Endothelial cell of umbilical vein (primary cell): ENCODE data around the gene PRKCZ. TPM values are rescaled to one million over a fixed set of nuclear protein-coding genes. Genes with fewer than 3 reads are reported as not detected.

ENCODE experiments used
- BruUV-seq: library from RNA; stranded (reverse); fragments of 400-500 nt; replicated peaks from 2 replicates; lab custom pipeline; 2021; lab: Mats Ljungman, UMichigan
- CTCF ChIA-PET: fragments of 300-600, 350-600 bp; sonication (Branson Sonifier 250); formaldehyde crosslinking; loops from one replicate; lab custom pipeline; 2021; ENCODE audit warnings: antibody characterized with exemption, inconsistent platforms; lab: Charles Lee
- POLR2A ChIA-PET: fragments of 300-600, 350-600 bp; sonication (Branson Sonifier 250); formaldehyde crosslinking; loops from one replicate; lab custom pipeline; 2021; ENCODE audit warnings: antibody characterized with exemption, inconsistent platforms; lab: Charles Lee
- DNase-seq: peaks from one replicate; pipeline ENCODE4 v3.0.0-alpha.2; 2011; ENCODE audit warnings: low read depth, low spot score
- FAIRE-seq: peaks from 2 replicates; lab custom pipeline; 2011; peaks lifted over from hg19 to GRCh38; lab: Jason Lieb, UNC
- H2AFZ ChIP-seq: 2 replicates; pipeline ENCODE4 v1.6.0; 2012; ENCODE audit warnings: low read depth, low read length, control low read depth, inconsistent platforms
- H3K27ac ChIP-seq: 2 replicates; pipeline ENCODE4 v1.5.1; 2011; ENCODE audit warnings: low read depth, mild to moderate bottlenecking, control low read depth, low read length, moderate library complexity; ENCODE audit not compliant: insufficient read depth
- H3K27me3 ChIP-seq, 2 experiments: 2 replicates each; pipeline versions ENCODE4 v1.6.0 to v1.6.1; 2011; ENCODE audit warnings: low read length in 2 of 2, mixed read lengths in 1 of 2; ENCODE audit not compliant: control insufficient read depth in 2 of 2, insufficient read depth in 2 of 2
- H3K36me3 ChIP-seq, 2 experiments: 2 replicates in 1 of 2; 3 replicates in 1 of 2; pipeline ENCODE4 v1.5.1; 2011; ENCODE audit warnings: low read length in 2 of 2, mild to moderate bottlenecking in 1 of 2, moderate library complexity in 1 of 2; ENCODE audit not compliant: control insufficient read depth in 2 of 2, insufficient read depth in 2 of 2; ENCODE audit errors: extremely low read depth in 1 of 2
- H3K4me1 ChIP-seq: 3 replicates; pipeline ENCODE4 v1.5.1; 2011; ENCODE audit warnings: mild to moderate bottlenecking, low read length; ENCODE audit not compliant: control insufficient read depth, insufficient read depth; ENCODE audit errors: extremely low read depth
- H3K4me2 ChIP-seq: 2 replicates; pipeline ENCODE4 v1.6.1; 2011; ENCODE audit warnings: low read length, control low read depth, mixed read lengths; ENCODE audit not compliant: insufficient read depth
- H3K4me3 ChIP-seq, 3 experiments: fragments of 200-600 bp in 1 of 3; sonication (generic), shearing (Covaris generic) in 1 of 3; replicated peaks in 1 of 3; 2 replicates each; pipeline ENCODE4 v1.5.1; 2011 to 2016; ENCODE audit warnings: control low read depth in 3 of 3, low read length in 3 of 3, mild to moderate bottlenecking in 2 of 3, inconsistent platforms in 1 of 3, low read depth in 1 of 3, moderate library complexity in 1 of 3; ENCODE audit not compliant: insufficient read depth in 1 of 3
- H3K79me2 ChIP-seq: 2 replicates; pipeline ENCODE4 v1.6.0; 2012; ENCODE audit warnings: low read length, inconsistent platforms; ENCODE audit not compliant: control insufficient read depth, insufficient read depth
- H3K9ac ChIP-seq: replicated peaks from 2 replicates; pipeline ENCODE3; 2011; ENCODE audit warnings: low read length, control low read depth; ENCODE audit not compliant: insufficient read depth; ENCODE audit errors: extremely low read depth
- H3K9me1 ChIP-seq: replicated peaks from 3 replicates; pipeline ENCODE4 v1.6.0; 2011; ENCODE audit warnings: mild to moderate bottlenecking, low read length; ENCODE audit not compliant: control insufficient read depth, insufficient read depth; ENCODE audit errors: extremely low read depth
- H3K9me3 ChIP-seq: replicated peaks from 2 replicates; pipeline ENCODE4 v1.5.1; 2012; ENCODE audit warnings: low read length, inconsistent platforms; ENCODE audit not compliant: control insufficient read depth, insufficient read depth
- H4K20me1 ChIP-seq: replicated peaks from 2 replicates; pipeline ENCODE3; 2011; ENCODE audit warnings: mild to moderate bottlenecking, low read length; ENCODE audit not compliant: control insufficient read depth, insufficient read depth; ENCODE audit errors: extremely low read depth
- EZH2 ChIP-seq: IDR thresholded peaks from 2 replicates; pipeline ENCODE4 v1.6.1; 2012; ENCODE audit warnings: borderline replicate concordance, low read depth, mild to moderate bottlenecking, moderate library complexity, low read length, inconsistent platforms; ENCODE audit not compliant: severe bottlenecking
- FOS ChIP-seq: IDR thresholded peaks from 2 replicates; pipeline ENCODE4 v1.6.1; 2011; ENCODE audit warnings: mild to moderate bottlenecking, low read length, moderate library complexity, borderline replicate concordance; ENCODE audit not compliant: insufficient read depth
- GATA2 ChIP-seq: IDR thresholded peaks from 2 replicates; pipeline ENCODE4 v1.7.0; 2011; ENCODE audit warnings: low read depth, mild to moderate bottlenecking, moderate library complexity, mixed read lengths, low read length; ENCODE audit not compliant: insufficient read length, insufficient read depth
- JUN ChIP-seq: IDR thresholded peaks from 2 replicates; pipeline ENCODE4 v1.6.1; 2011; ENCODE audit warnings: borderline replicate concordance, low read depth; ENCODE audit not compliant: insufficient read length, insufficient read depth
- MYC ChIP-seq: IDR thresholded peaks from one replicate; pipeline ENCODE4 v1.6.1; 2011; ENCODE audit warnings: mild to moderate bottlenecking, low read depth, low read length
- POLR2A ChIP-seq: IDR thresholded peaks from 2 replicates; pipeline ENCODE4 v1.6.1; 2012; ENCODE audit warnings: low read depth, mild to moderate bottlenecking, control low read depth, low read length
- POLR2AphosphoS5 ChIP-seq: IDR thresholded peaks from 2 replicates; pipeline ENCODE4 v1.6.1; 2012; ENCODE audit warnings: low read depth, mild to moderate bottlenecking, control low read depth, low read length, moderate library complexity; ENCODE audit not compliant: insufficient read depth
- dilution Hi-C: fragments of 300-500 bp; cut with MboI; formaldehyde crosslinking; loops from one replicate; pipeline ENCODE4 v1.15.0; 2019; ENCODE audit warnings: low sequenced_read_pairs; ENCODE audit not compliant: extremely low pct_ligation_motif_present
- intact Hi-C: fragments of 100-400 bp; cut with micrococcal nuclease; formaldehyde crosslinking; loops from one replicate; pipeline ENCODE4 v1.10.0; 2022
- polyA plus RNA-seq, 4 experiments: library from polyadenylated mRNA; depleted of rRNA in 3 of 4; stranded (reverse) in 3 of 4; unstranded in 1 of 4; fragments of >200 nt; gene quantifications; 2 replicates each; pipeline versions ENCODE4 v1.2.1 to v1.2.3, GENCODE V29; 2011 to 2012; ENCODE audit warnings: missing spikeins in 1 of 4
- total RNA-seq: library from RNA; stranded (reverse); gene quantifications from 2 replicates; pipeline ENCODE4 v1.2.3, GENCODE V29; 2021
- TF ChIP-seq, protein P1 (sequence below): IDR thresholded peaks from 2 replicates; pipeline ENCODE4 v1.6.1; 2011; ENCODE audit not compliant: insufficient read depth, insufficient read length
- TF ChIP-seq, protein P2 (sequence below), 2 donors: IDR thresholded peaks; 1 replicate in 1 of 2; 2 replicates in 1 of 2; pipeline ENCODE4 v1.5.1; 2011; ENCODE audit warnings: low read length in 2 of 2, mild to moderate bottlenecking in 2 of 2, moderate library complexity in 2 of 2, control low read depth in 1 of 2, inconsistent platforms in 1 of 2, low read depth in 1 of 2; ENCODE audit not compliant: insufficient read depth in 1 of 2; ENCODE audit errors: extremely low read depth in 1 of 2

PRKCZ gene
- total and polyA plus RNA-seq, 2 donors (not counting 3 experiments of a cell fraction or from before 2014, with no cell fraction given) = 0.22 to 1.7 TPM

DNA sequence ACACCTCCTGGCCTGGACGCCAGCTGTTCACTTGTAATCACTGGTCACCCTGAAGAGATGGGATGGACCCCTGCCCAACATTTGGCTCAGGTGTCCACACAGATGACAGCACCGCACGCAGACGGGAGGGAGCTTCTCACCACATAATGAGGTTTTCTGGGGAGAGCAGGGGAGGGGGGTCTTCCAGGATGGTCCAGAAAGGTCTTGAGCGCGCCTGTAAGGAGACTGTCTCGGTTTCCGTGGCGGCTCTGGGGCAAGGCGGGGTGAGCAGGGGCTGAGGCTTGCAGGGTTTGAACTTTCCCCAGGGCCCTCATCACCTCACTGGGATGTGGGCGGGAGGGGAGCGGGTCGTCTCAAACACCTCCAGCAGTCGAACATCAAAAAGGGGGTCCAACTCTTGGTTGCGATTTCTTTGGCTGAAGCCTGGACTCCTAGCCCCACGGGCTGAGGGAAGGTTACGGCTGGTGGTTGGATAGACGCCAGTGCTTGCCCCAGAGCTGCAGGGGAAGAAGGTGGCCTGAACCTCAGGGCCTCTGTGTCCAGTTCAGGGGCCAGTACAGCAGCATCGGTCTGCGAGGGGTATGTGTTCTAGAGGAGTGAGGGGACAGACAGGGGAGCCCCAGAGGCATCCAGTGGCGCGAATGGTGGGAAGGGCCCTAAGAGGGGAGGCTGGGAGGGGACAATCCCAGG is 53.8 kb downstream of the PRKCZ start:
- no peaks in the 10 kb centered on the region for H4K20me1 ChIP-seq
- H2AFZ ChIP-seq = no peak overlapping the region
- intact Hi-C loops (no loop called here), dilution Hi-C loops (no loop called here)
- H3K36me3 ChIP-seq = no peaks in the 10 kb centered on the region
- H3K27ac ChIP-seq = no peak overlapping the region
- CTCF ChIA-PET = interaction anchor here (0.8 kb wide), 1 partner anchor 70 kb away, joined by 3 read pairs; no protein-coding TSS in a partner anchor
- no peaks in the 10 kb centered on the region for H3K79me2 ChIP-seq
- H3K4me3 ChIP-seq = no peak overlapping the region
- POLR2A ChIA-PET = no interaction called here
- no peaks in the 10 kb centered on the region for H3K4me1 ChIP-seq
- H3K9me1 ChIP-seq = no peaks in the 10 kb centered on the region
- TF ChIP-seq EZH2 = no peak
- no peak for TF ChIP-seq POLR2A
- TF ChIP-seq, protein P1, sequence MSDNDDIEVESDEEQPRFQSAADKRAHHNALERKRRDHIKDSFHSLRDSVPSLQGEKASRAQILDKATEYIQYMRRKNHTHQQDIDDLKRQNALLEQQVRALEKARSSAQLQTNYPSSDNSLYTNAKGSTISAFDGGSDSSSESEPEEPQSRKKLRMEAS = no peak
- no peak for TF ChIP-seq JUN
- TF ChIP-seq FOS = no peak
- no peak for TF ChIP-seq POLR2AphosphoS5
- TF ChIP-seq MYC = no peak
- TF ChIP-seq, protein P2, sequence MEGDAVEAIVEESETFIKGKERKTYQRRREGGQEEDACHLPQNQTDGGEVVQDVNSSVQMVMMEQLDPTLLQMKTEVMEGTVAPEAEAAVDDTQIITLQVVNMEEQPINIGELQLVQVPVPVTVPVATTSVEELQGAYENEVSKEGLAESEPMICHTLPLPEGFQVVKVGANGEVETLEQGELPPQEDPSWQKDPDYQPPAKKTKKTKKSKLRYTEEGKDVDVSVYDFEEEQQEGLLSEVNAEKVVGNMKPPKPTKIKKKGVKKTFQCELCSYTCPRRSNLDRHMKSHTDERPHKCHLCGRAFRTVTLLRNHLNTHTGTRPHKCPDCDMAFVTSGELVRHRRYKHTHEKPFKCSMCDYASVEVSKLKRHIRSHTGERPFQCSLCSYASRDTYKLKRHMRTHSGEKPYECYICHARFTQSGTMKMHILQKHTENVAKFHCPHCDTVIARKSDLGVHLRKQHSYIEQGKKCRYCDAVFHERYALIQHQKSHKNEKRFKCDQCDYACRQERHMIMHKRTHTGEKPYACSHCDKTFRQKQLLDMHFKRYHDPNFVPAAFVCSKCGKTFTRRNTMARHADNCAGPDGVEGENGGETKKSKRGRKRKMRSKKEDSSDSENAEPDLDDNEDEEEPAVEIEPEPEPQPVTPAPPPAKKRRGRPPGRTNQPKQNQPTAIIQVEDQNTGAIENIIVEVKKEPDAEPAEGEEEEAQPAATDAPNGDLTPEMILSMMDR (IDR thresholded peaks at IDR 0.05; ENCODE audit: extremely low read depth in 1 of 2, insufficient read depth in 1 of 2, low read depth in 1 of 2, low read length in 2 of 2) = no peak
- TF ChIP-seq GATA2 = no peak
- H3K9me3 ChIP-seq = no peaks in the 10 kb centered on the region
- H3K4me2 ChIP-seq = no peak overlapping the region
- FAIRE-seq (no peak), DNase-seq (no peak)
- no peak overlapping the region for H3K9ac ChIP-seq
- BruUV-seq = no TSS peak
- H3K27me3 ChIP-seq = no peaks in the 10 kb centered on the region
